Renal cortex interstitium (tissue), 3 donors: ENCODE data around the gene PSKH1. TPM values are rescaled to one million over a fixed set of nuclear protein-coding genes. Genes with fewer than 3 reads are reported as not detected.

ENCODE experiments used
- polyA plus RNA-seq, 3 donors: library from polyadenylated mRNA; unstranded; fragments of 120-200 nt; gene quantifications; one replicate each; pipeline ENCODE4 v1.2.1, GENCODE V29; 2013; ENCODE audit not compliant: insufficient read length in 3 of 3

The PSKH1 gene
- polyA plus RNA-seq, 3 donors: 31.2 to 40.9 (median 34.1) TPM

Other genes with a start within 250 kb of the PSKH1 start
- gene CARMIL2, start 248.1 kb upstream of the PSKH1 start, polyA plus RNA-seq: 1 to 10 TPM; 1.0 to 1.3 (median 1.1) TPM
- 10 to 100 TPM; 19.8 to 29.5 (median 25.4) TPM for gene ACD, start 233.0 kb upstream of the PSKH1 start, polyA plus RNA-seq
- 1 to 10 TPM; 2.7 to 4.6 (median 3.4) TPM for gene PARD6A, start 232.3 kb upstream of the PSKH1 start, polyA plus RNA-seq
- 10 to 100 TPM; 20.2 to 34.6 (median 25.7) TPM for gene ENKD1, start 226.5 kb upstream of the PSKH1 start, polyA plus RNA-seq
- 1 to 10 TPM; 2.9 to 4.8 (median 4.1) TPM for gene C16orf86, start 226.4 kb upstream of the PSKH1 start, polyA plus RNA-seq
- 10 to 100 TPM; 19.8 to 23.7 (median 23.0) TPM for gene GFOD2, start 173.9 kb upstream of the PSKH1 start, polyA plus RNA-seq
- gene RANBP10, start 86.7 kb upstream of the PSKH1 start, polyA plus RNA-seq: 10 to 100 TPM; 22.7 to 30.4 (median 25.2) TPM
- gene TSNAXIP1, start 86.4 kb upstream of the PSKH1 start, polyA plus RNA-seq: 1 to 10 TPM; 6.9 to 9.4 (median 7.6) TPM
- 10 to 100 TPM; 26.6 to 36.3 (median 28.1) TPM for gene THAP11, start 50.9 kb upstream of the PSKH1 start, polyA plus RNA-seq
- 100 to 1,000 TPM; 115 to 139 (median 129) TPM for gene NUTF2, start 46.3 kb upstream of the PSKH1 start, polyA plus RNA-seq
- gene CENPT, start 45.6 kb upstream of the PSKH1 start, polyA plus RNA-seq: 10 to 100 TPM; 43.0 to 59.6 (median 53.3) TPM
- 100 to 1,000 TPM in 1 of 3 donors, 10 to 100 TPM in 2; 91.3 to 106 (median 95.3) TPM for gene EDC4, start 20.2 kb upstream of the PSKH1 start, polyA plus RNA-seq
- gene NRN1L, start 8.4 kb upstream of the PSKH1 start, polyA plus RNA-seq: under 1 TPM in 2 of 3 donors, not detected in 1; 0.43 to 0.70 TPM
- 1 to 10 TPM; 4.0 to 7.6 (median 6.2) TPM for gene CTRL, start 38.6 kb downstream of the PSKH1 start, polyA plus RNA-seq
- gene PSMB10, start 43.6 kb downstream of the PSKH1 start, polyA plus RNA-seq: 10 to 100 TPM; 15.9 to 31.1 (median 28.4) TPM
- gene LCAT, start 50.9 kb downstream of the PSKH1 start, polyA plus RNA-seq: 10 to 100 TPM; 16.1 to 29.5 (median 21.2) TPM
- gene SLC12A4, start 75.4 kb downstream of the PSKH1 start, polyA plus RNA-seq: 10 to 100 TPM; 28.8 to 38.9 (median 35.6) TPM
- under 1 TPM in 2 of 3 donors, not detected in 1; 0.14 to 0.16 TPM for gene DPEP3, start 87.2 kb downstream of the PSKH1 start, polyA plus RNA-seq
- under 1 TPM; 0.51 to 0.86 (median 0.62) TPM for gene DPEP2, start 106.2 kb downstream of the PSKH1 start, polyA plus RNA-seq
- not detected for gene DPEP2NB, start 122.7 kb downstream of the PSKH1 start, polyA plus RNA-seq
- gene DDX28, start 130.0 kb downstream of the PSKH1 start, polyA plus RNA-seq: 10 to 100 TPM in 2 of 3 donors, 1 to 10 TPM in 1; 9.3 to 11.3 (median 10.1) TPM
- gene DUS2, start 130.0 kb downstream of the PSKH1 start, polyA plus RNA-seq: 10 to 100 TPM; 13.7 to 17.9 (median 17.5) TPM
- 10 to 100 TPM; 28.8 to 37.0 (median 35.7) TPM for gene NFATC3, start 192.1 kb downstream of the PSKH1 start, polyA plus RNA-seq